Forelimb muscle (tissue), 1 donor: ENCODE results near the gene KCNH3. TPM values are rescaled to one million over a fixed set of nuclear protein-coding genes. Genes with fewer than 3 reads are reported as not detected.
"Not testable (repeated sequence)": the region's sequence is repeated elsewhere in the genome, so short reads cannot be mapped to it uniquely, and the experiment has no call there.

Experiments used
- DNase-seq: peaks from one replicate; pipeline ENCODE4 v3.0.0-alpha.2; 2013; ENCODE audit warnings: low read depth
- polyA plus RNA-seq: library from polyadenylated mRNA; unstranded; fragments of 120-200 nt; gene quantifications from one replicate; pipeline ENCODE4 v1.2.1, GENCODE V29; 2013; ENCODE audit not compliant: insufficient read length

Gene KCNH3
- 1.7 TPM for polyA plus RNA-seq

- peak; percentile 13 for DNase-seq
Observed at GRCh38 chr12:49538510-49539403, at the start of gene KCNH3. Gene KCNH3, plus strand, starts transcription at chr12:49539030. Its CDS starts 387 bp downstream, at chr12:49539417.

- DNase-seq: no peak
Observed at GRCh38 chr12:49489154-49489553, 49.7 kb upstream of the KCNH3 start.

- DNase-seq: no peak
Observed at GRCh38 chr12:49489720-49490119, 49.1 kb upstream of the KCNH3 start.

- DNase-seq: no peak
Observed at GRCh38 chr12:49491823-49492222, 47.0 kb upstream of the KCNH3 start.

GRCh38 chr12:49493900-49494299 is 44.9 kb upstream of the KCNH3 start:
- DNase-seq: no peak

GRCh38 chr12:49496417-49497360 is 42.1 kb upstream of the KCNH3 start:
- DNase-seq: no peak

- no peak for DNase-seq
Observed at GRCh38 chr12:49501895-49502294, 36.9 kb upstream of the KCNH3 start.

- DNase-seq: no peak
Observed at GRCh38 chr12:49502590-49502989, 36.2 kb upstream of the KCNH3 start.

- DNase-seq: no peak
Observed at GRCh38 chr12:49503674-49504180, 35.1 kb upstream of the KCNH3 start.

- no peak for DNase-seq
Observed at GRCh38 chr12:49505672-49506071, 33.2 kb upstream of the KCNH3 start.

GRCh38 chr12:49507139-49507538 is 31.7 kb upstream of the KCNH3 start:
- DNase-seq: no peak

- not testable (repeated sequence) for DNase-seq
Observed at GRCh38 chr12:49509681-49510080, 29.1 kb upstream of the KCNH3 start.

- DNase-seq: no peak
Observed at GRCh38 chr12:49511410-49511809, 27.4 kb upstream of the KCNH3 start.

GRCh38 chr12:49512546-49512945 is 26.3 kb upstream of the KCNH3 start:
- no peak for DNase-seq

- DNase-seq: no peak
Observed at GRCh38 chr12:49515266-49515665, 23.6 kb upstream of the KCNH3 start.

GRCh38 chr12:49518914-49519573 is 19.8 kb upstream of the KCNH3 start:
- no peak for DNase-seq

GRCh38 chr12:49519574-49519936 is 19.3 kb upstream of the KCNH3 start:
- DNase-seq: no peak

- no peak for DNase-seq
Observed at GRCh38 chr12:49521389-49521788, 17.4 kb upstream of the KCNH3 start.

GRCh38 chr12:49524660-49525324 is 14.0 kb upstream of the KCNH3 start:
- no peak for DNase-seq

GRCh38 chr12:49525942-49526341 is 12.9 kb upstream of the KCNH3 start:
- DNase-seq: no peak
